BLaER1 (cell line): ENCODE results near the gene MYL3.

Experiments
- H3K27ac ChIP-seq: shearing (Covaris generic); formaldehyde crosslinking; 2 replicates; pipeline ENCODE4 v1.8.1; 2022
- H3K27me3 ChIP-seq: shearing (Covaris generic); formaldehyde crosslinking; 2 replicates; pipeline ENCODE4 v1.8.1; 2022
- H3K36me3 ChIP-seq: shearing (Covaris generic); formaldehyde crosslinking; 2 replicates; pipeline ENCODE4 v1.8.1; 2022
- H3K4me1 ChIP-seq: shearing (Covaris generic); formaldehyde crosslinking; 2 replicates; pipeline ENCODE4 v1.8.1; 2022
- H3K4me2 ChIP-seq: shearing (Covaris generic); formaldehyde crosslinking; 2 replicates; pipeline ENCODE4 v1.8.1; 2022
- H3K4me3 ChIP-seq: shearing (Covaris generic); formaldehyde crosslinking; 2 replicates; pipeline ENCODE4 v1.8.1; 2022
- H3K9ac ChIP-seq: shearing (Covaris generic); formaldehyde crosslinking; 2 replicates; pipeline ENCODE4 v1.8.1; 2022
- H3K9me3 ChIP-seq: shearing (Covaris generic); formaldehyde crosslinking; 2 replicates; pipeline ENCODE4 v1.8.1; 2022
- H4K20me1 ChIP-seq: shearing (Covaris generic); formaldehyde crosslinking; 2 replicates; pipeline ENCODE4 v1.8.1; 2022
- Cebpa-rat ChIP-seq: shearing (Covaris generic); IDR thresholded peaks from 2 replicates; pipeline ENCODE4 v1.8.1; 2022

MYL3 gene

DNA sequence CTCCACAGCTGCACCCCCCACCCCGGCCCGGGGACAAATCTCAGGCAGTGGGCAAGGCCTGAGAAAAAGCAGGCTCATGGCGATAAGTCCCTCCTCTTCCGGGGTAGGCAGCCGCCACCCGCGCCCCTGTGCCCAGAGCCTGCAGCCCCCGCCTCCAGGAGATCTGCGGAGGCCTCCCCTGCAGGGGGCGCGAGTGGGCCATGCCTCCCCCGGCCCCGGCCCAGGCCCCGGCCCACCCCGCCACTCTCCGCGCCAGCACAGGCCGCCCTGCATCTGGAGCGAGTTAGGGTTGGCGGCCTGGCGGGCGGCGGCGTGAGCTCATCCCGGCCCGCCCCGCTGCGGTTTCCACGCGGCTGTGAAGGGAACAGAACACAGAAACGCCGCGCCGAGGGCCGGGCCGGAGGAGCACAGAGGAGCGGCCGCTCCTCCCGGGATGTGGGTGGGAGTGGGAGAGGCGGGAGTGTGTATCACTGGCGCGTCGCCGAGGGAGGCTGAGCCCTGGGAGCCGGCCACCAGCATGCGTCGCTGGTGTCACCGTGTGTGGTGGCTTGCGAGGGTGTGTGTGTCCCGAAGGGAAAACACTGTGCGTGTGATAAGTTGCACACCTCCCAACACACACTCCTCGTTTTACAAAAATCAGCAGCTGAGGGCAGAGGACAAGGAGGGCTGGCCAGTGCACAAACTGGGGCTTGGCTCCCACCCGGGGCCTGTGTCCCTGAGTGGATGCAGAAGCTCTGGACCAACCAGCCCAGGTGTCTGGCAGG, 17.2 kb downstream of the MYL3 start:
- Histone ChIP-seq H3K9me3 (peaks cover 18% of the 10 kb centered on the region), H3K4me2 (peak overlapping the region; percentile 85), H3K27ac (peak overlapping the region; percentile 87), H4K20me1 (no peaks in the 10 kb centered on the region), H3K27me3 (no peaks in the 10 kb centered on the region), H3K4me1 (peaks cover 23% of the 10 kb centered on the region), H3K9ac (peak overlapping the region; percentile 84), H3K4me3 (peak overlapping the region; percentile 69), H3K36me3 (no peaks in the 10 kb centered on the region)
- TF ChIP-seq Cebpa-rat, result no peak

DNA sequence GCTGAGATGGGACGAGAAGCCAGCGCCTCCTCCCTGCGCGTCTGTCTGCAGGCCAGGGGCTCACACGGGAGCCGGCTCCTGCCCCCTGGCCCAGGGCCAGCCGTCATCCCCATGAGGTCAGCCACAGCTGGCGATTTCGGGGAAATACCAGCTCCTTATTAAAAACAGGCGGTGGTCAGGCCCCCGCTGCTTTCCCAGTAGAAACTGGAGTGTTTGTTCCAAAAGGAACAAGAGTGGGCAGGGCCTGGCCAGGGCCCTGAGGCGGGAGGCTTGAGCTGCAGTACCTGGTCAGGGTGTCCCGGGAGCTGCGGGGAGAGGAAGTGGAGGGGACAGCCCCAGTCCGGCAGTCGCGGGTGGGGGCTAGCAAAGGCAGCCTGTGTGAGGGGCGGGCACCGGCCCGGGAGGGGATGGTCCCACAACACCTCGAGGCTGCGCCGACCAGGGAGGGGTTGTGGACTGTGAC, 17.8 kb downstream of the MYL3 start:
- peak overlapping the region; percentile 69 for H3K4me3 ChIP-seq
- no peaks in the 10 kb centered on the region for H3K36me3 ChIP-seq
- H3K9me3 ChIP-seq, result peaks cover 24% of the 10 kb centered on the region
- H3K27ac ChIP-seq, result peak overlapping the region; percentile 87
- H3K9ac ChIP-seq, result peak overlapping the region; percentile 84
- H3K4me2 ChIP-seq, result peak overlapping the region; percentile 85
- peaks cover 23% of the 10 kb centered on the region for H3K4me1 ChIP-seq
- no peaks in the 10 kb centered on the region for H3K27me3 ChIP-seq
- H4K20me1 ChIP-seq, result no peaks in the 10 kb centered on the region
- no peak for TF ChIP-seq Cebpa-rat

DNA sequence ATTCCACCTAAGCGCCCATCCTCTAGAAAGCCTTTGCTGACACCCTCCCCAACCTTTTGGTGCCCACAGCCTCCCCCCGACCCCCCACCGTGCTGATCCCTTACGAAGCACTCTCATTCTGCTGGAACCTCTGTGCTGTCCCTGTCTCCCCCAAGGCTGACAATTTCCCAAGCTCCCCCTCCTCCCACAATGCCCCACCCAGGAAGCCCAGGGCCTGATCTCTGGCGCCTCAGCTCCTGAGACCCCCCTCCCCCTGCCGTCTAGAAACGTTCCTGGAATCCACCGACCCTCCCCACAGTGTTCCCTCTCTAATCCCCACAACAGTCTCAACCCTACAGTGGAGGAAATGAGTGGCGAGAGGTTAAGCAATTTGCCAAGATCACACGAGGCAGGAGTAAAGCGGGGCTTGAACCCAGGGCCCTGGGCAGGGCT, 18.3 kb downstream of the MYL3 start:
- H3K36me3 ChIP-seq, result no peaks in the 10 kb centered on the region
- peak overlapping the region; percentile 84; the same call in 1 of the 2 replicates for H3K9ac ChIP-seq
- peaks cover 23% of the 10 kb centered on the region for H3K4me1 ChIP-seq
- H3K4me2 ChIP-seq, result peak overlapping the region; percentile 85
- H3K4me3 ChIP-seq, result peak overlapping the region; percentile 69
- no peaks in the 10 kb centered on the region for H4K20me1 ChIP-seq
- H3K9me3 ChIP-seq, result peaks cover 29% of the 10 kb centered on the region
- H3K27ac ChIP-seq, result peak overlapping the region; percentile 87
- no peaks in the 10 kb centered on the region for H3K27me3 ChIP-seq
- TF ChIP-seq Cebpa-rat, result no peak

DNA sequence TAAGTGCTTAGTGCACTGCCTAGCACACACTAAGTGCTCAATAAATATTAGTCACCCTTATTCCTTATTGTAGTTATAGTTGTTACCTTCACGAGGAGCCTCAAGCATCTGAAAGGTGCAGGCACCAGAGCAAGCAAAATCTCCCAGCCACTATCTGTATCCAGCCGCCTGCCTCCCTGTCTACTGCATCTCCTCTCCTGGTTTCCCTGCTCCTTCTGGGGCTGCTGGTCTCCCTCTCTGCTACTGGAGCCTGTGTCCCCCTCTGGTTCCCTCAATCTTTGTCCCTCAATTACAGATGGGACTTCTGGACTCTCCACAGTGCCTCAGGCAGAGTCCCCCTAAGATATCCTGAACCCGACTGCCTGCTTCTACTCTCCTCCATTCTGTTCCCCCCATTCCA, 18.8 kb downstream of the MYL3 start:
- H3K9ac ChIP-seq, result no peak overlapping the region

DNA sequence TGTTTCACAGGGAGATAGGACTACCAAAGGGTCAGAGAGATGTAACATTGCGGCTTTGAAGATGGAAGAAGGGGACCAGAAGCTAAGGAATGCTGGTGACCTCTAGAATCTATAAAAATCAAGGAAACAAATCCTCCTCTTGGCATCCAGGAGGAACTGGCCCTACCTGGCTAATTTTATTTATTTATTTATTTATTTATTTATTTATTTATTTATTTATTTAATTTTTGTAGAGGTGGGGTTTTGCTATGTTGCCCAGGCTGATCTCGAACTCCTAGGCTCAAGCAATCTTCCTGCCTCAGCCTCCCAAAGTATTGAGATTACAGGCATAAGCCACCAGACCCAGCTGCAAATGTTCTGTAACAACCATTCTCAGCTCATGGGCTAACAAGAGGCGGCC, 19.7 kb downstream of the MYL3 start:
- Histone ChIP-seq H3K27ac (no peak overlapping the region), H4K20me1 (no peaks in the 10 kb centered on the region), H3K4me3 (no peak overlapping the region), H3K27me3 (no peaks in the 10 kb centered on the region), H3K4me2 (no peak overlapping the region), H3K36me3 (no peaks in the 10 kb centered on the region), H3K9me3 (peaks cover 43% of the 10 kb centered on the region), H3K9ac (no peak overlapping the region), H3K4me1 (peaks cover 23% of the 10 kb centered on the region)
- no peak for TF ChIP-seq Cebpa-rat

More for the DNA sequence above, 18.8 kb downstream of the MYL3 start:
- H3K4me2 ChIP-seq, result no peak overlapping the region
- H3K36me3 ChIP-seq, result no peaks in the 10 kb centered on the region
- peaks cover 34% of the 10 kb centered on the region for H3K9me3 ChIP-seq
- peaks cover 23% of the 10 kb centered on the region for H3K4me1 ChIP-seq
- no peak for TF ChIP-seq Cebpa-rat
- no peak overlapping the region for H3K27ac ChIP-seq
- no peaks in the 10 kb centered on the region for H4K20me1 ChIP-seq
- H3K27me3 ChIP-seq, result no peaks in the 10 kb centered on the region
- no peak overlapping the region for H3K4me3 ChIP-seq

DNA sequence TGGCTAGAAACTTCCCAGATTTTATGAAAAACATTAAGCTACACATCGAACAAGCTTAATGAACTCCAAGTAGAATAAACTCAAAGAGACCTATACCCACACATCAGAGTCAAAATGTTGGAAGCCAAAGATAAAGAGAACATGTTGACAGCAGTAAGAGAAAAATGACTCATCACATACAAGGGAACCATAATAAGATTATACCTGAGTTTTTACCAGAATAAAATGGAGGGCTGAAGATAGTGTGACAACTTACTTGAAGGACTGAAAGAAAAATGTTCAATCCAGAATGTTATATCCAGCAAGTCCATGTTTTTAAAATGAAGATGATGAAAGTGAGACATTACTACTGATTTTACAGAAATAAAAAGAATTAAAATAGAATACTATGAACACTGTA, 22.8 kb downstream of the MYL3 start:
- no peak for TF ChIP-seq Cebpa-rat
- H3K27ac ChIP-seq, result no peak overlapping the region
- H3K4me2 ChIP-seq, result no peak overlapping the region
- H3K4me3 ChIP-seq, result no peak overlapping the region
- H3K36me3 ChIP-seq, result no peaks in the 10 kb centered on the region
- no peak overlapping the region for H3K9ac ChIP-seq
- no peaks in the 10 kb centered on the region for H4K20me1 ChIP-seq
- H3K27me3 ChIP-seq, result no peaks in the 10 kb centered on the region
- peaks cover 56% of the 10 kb centered on the region for H3K9me3 ChIP-seq
- peaks cover 7% of the 10 kb centered on the region for H3K4me1 ChIP-seq

DNA sequence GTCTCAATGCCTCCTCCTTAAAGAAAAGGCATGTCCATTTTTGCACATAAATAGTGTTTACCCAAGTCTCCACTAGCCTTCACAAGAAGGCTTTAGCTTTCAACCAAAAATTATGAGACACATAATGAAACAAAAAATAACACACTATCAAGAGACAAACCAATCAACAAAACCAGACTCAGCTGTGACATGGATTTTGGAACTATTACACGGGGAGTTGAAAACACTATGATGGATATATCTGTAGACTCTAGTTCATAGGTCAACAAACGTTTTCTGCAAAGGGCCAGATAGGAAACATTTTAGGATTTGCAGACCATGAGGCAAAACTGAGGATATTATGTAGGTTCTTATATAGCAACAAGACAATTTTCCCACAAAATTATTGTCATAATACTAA, 24.9 kb downstream of the MYL3 start:
- H3K4me1 ChIP-seq, result no peaks in the 10 kb centered on the region
- no peak overlapping the region for H3K27ac ChIP-seq
- no peaks in the 10 kb centered on the region for H3K36me3 ChIP-seq
- no peak overlapping the region for H3K9ac ChIP-seq
- H3K4me3 ChIP-seq, result no peak overlapping the region
- no peaks in the 10 kb centered on the region for H4K20me1 ChIP-seq
- no peak overlapping the region for H3K4me2 ChIP-seq
- no peak for TF ChIP-seq Cebpa-rat
- H3K27me3 ChIP-seq, result no peaks in the 10 kb centered on the region
- peaks cover 66% of the 10 kb centered on the region for H3K9me3 ChIP-seq

DNA sequence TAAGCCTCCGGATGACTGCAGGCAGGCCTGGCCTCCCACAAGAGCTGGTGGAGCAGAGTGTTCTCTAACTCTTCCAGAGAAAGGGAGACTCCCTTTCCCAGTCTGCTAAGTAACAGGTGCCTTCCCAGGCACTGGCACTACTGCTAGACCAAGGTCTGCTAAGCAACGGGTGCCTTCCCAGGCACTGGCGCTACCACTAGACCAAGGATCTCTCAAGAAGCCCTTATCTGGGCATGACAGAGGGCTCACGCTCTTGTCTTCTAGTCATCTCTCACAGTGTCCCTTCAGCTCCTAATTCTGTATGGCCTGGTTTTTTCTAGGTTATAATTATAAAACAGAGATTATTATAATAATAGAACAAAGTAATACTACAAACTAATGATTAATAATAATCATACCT, 27.8 kb downstream of the MYL3 start:
- no peak for TF ChIP-seq Cebpa-rat
- H3K4me2 ChIP-seq, result no peak overlapping the region
- no peaks in the 10 kb centered on the region for H3K4me1 ChIP-seq
- no peak overlapping the region for H3K27ac ChIP-seq
- H3K27me3 ChIP-seq, result no peaks in the 10 kb centered on the region
- peaks cover 44% of the 10 kb centered on the region for H3K9me3 ChIP-seq
- H4K20me1 ChIP-seq, result no peaks in the 10 kb centered on the region
- no peak overlapping the region for H3K4me3 ChIP-seq
- no peaks in the 10 kb centered on the region for H3K36me3 ChIP-seq
- no peak overlapping the region for H3K9ac ChIP-seq

DNA sequence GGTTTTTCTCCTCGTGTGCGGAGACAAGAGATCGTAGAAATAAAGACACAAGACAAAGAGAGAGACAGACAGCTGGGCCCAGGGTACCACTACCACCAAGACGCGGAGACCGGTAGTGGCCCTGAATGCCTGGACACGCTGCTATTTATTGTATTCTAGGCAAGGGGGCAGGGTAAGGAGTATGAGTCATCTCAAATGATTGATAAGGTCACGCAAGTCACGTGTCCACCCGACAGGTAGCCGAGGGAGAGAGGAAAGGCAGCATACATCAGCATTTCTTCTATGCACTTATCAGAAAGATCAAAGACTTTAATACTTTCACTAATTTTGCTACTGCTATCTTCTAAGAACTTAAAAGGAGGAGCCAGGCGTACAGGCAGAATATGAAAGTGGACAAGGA, 28.2 kb downstream of the MYL3 start:
- Histone ChIP-seq H3K9me3 (peaks cover 40% of the 10 kb centered on the region), H3K9ac (no peak overlapping the region), H3K4me3 (no peak overlapping the region), H3K27me3 (no peaks in the 10 kb centered on the region), H3K36me3 (no peaks in the 10 kb centered on the region), H3K4me2 (no peak overlapping the region), H4K20me1 (no peaks in the 10 kb centered on the region), H3K4me1 (no peaks in the 10 kb centered on the region), H3K27ac (no peak overlapping the region)
- no peak for TF ChIP-seq Cebpa-rat

DNA sequence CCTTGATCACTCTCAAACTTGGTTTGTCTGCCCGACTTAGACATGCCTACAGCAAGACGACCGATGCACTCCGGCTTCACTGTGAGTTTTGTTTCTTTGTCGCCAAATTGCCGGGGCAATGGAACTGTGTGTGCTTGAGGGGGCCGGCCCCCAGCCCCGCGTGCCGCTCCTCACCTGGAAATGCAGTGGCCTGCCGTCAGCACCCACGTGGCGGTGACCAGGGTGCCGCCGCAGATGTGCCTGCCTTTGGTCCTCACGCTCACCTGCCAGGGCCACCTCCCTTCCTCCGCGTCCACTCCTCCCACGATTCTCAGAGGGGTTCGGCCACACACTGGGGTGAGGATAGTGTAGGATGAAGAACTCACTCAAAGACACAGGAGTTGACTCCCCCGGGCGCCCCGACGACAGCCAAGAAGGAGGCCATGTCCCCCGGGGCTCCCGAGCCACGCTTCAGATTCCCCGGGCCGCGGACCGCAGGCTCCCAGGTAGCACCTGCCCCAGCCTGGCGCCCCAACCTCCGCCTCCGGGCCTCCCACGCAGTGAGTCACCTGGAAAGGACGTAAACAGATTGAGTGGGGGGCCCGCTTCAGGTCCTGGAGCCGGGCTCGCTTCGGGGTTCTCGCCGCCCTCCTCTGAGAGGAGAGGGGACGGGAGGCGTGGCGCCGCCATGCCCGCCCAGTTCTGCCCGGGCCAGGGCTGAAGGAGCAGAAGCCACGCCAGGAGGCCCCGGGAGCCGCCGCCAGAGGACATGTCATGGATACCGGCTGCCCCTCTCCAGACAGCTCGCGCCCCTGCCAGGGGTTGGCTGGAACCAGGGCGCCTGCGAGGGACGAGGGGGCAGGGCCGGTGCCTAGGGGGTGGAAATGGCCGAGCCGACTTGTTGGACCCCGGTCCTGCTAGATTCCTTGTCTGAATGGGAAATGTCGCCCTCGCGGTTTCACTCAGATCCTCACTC, 29.6 kb downstream of the MYL3 start:
- no peak overlapping the region for H3K4me3 ChIP-seq
- no peaks in the 10 kb centered on the region for H3K27me3 ChIP-seq
- H3K4me2 ChIP-seq, result no peak overlapping the region
- no peaks in the 10 kb centered on the region for H3K4me1 ChIP-seq
- no peaks in the 10 kb centered on the region for H4K20me1 ChIP-seq
- H3K9me3 ChIP-seq, result peaks cover 26% of the 10 kb centered on the region
- no peak overlapping the region for H3K9ac ChIP-seq
- no peak for TF ChIP-seq Cebpa-rat
- H3K27ac ChIP-seq, result no peak overlapping the region
- H3K36me3 ChIP-seq, result no peaks in the 10 kb centered on the region
